IPS DF 6.9 (cell line): ENCODE results near the gene NSMCE1.
"Not testable (repeated sequence)": the region's sequence is repeated elsewhere in the genome, so short reads cannot be mapped to it uniquely, and the experiment has no call there.

ENCODE experiments used
- DNase-seq: peaks from one replicate; pipeline ENCODE4 v3.0.0-alpha.2; 2013; ENCODE audit warnings: low read depth, low spot score
- H3K27ac ChIP-seq: one replicate; pipeline ENCODE4 v1.5.1; 2013; ENCODE audit warnings: low read length, control low read depth
- H3K27me3 ChIP-seq: 2 replicates; pipeline ENCODE4 v1.6.1; 2013; ENCODE audit warnings: mild to moderate bottlenecking, low read length; ENCODE audit not compliant: control insufficient read depth, insufficient read depth
- H3K36me3 ChIP-seq: 2 replicates; pipeline ENCODE4 v1.6.1; 2013; ENCODE audit warnings: low read length; ENCODE audit not compliant: control insufficient read depth, insufficient read depth
- H3K4me1 ChIP-seq: 2 replicates; pipeline ENCODE4 v1.6.1; 2013; ENCODE audit warnings: low read length; ENCODE audit not compliant: control insufficient read depth, insufficient read depth
- H3K4me3 ChIP-seq: 2 replicates; pipeline ENCODE4 v1.5.1; 2013; ENCODE audit warnings: mild to moderate bottlenecking, low read length
- H3K9me3 ChIP-seq: 2 replicates; pipeline ENCODE4 v1.6.1; 2013; ENCODE audit warnings: low read length, inconsistent platforms; ENCODE audit not compliant: control insufficient read depth, insufficient read depth
- WGBS: extraction: QIAGEN DNeasy Blood & Tissue Kit; methylation state at CpG from one replicate; pipeline ENCODE4 v1.1.7; 2013; ENCODE audit warnings: mixed read lengths, missing lambda C conversion rate; ENCODE audit not compliant: insufficient read length, insufficient coverage; 5-methylcytosine and 5-hydroxymethylcytosine counted together

NSMCE1 gene

GRCh38 chr16:27217256-27217655 lies 51.3 kb downstream of the NSMCE1 start:
- Histone ChIP-seq H3K36me3 (peaks cover 2% of the 10 kb centered on the region; the same call in 1 of the 2 replicates), H3K27me3 (no peaks in the 10 kb centered on the region), H3K4me1 (no peaks in the 10 kb centered on the region), H3K27ac (no peak overlapping the region), H3K9me3 (no peaks in the 10 kb centered on the region), H3K4me3 (no peak overlapping the region)
- WGBS: no CpG with 5 or more reads among the region's 10 CpGs
- DNase-seq: no peak

DNA sequence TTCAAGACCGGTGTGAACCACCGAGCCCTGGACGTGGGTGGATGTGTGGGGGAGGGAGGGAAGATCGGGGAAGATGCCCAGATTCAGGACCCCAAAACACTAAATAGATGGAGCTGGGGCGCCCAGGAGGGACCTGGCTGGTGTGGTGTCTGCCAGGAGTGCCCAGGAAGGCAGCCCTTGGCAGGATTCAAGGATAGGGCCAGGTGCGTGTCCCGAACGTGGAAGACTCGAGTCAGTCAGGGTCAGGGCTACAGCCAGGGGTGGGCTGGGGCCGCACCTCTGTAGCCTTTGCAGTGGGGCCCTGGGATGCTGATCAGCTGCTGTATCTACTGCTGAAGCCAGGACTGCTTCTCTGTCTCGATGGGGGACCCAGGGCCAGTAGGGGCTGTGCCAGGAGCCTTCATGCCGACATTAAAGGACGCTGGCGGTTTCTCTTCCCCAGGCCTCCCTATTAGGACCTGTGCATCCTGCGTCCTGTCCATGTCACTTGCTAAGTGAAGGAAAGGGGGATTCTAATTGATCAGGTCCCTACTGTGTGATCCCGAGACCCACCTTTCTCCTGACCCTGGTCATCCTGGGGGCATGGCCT lies 52.2 kb downstream of the NSMCE1 start:
- Histone ChIP-seq H3K27me3 (no peaks in the 10 kb centered on the region), H3K4me3 (no peak overlapping the region), H3K36me3 (peaks cover 2% of the 10 kb centered on the region; the same call in 1 of the 2 replicates), H3K9me3 (no peaks in the 10 kb centered on the region), H3K4me1 (no peaks in the 10 kb centered on the region), H3K27ac (no peak overlapping the region)
- DNase-seq: no peak
- WGBS: no CpG with 5 or more reads among the region's 16 CpGs

GRCh38 chr16:27215660-27216059 lies 52.9 kb downstream of the NSMCE1 start:
- H3K36me3 ChIP-seq: peaks cover 2% of the 10 kb centered on the region; the same call in 1 of the 2 replicates
- H3K9me3 ChIP-seq: no peaks in the 10 kb centered on the region
- no peaks in the 10 kb centered on the region for H3K27me3 ChIP-seq
- no peak overlapping the region for H3K27ac ChIP-seq
- H3K4me3 ChIP-seq: no peak overlapping the region
- no peaks in the 10 kb centered on the region for H3K4me1 ChIP-seq
- DNase-seq: no peak
- no CpG with 5 or more reads among the region's 7 CpGs for WGBS

DNA sequence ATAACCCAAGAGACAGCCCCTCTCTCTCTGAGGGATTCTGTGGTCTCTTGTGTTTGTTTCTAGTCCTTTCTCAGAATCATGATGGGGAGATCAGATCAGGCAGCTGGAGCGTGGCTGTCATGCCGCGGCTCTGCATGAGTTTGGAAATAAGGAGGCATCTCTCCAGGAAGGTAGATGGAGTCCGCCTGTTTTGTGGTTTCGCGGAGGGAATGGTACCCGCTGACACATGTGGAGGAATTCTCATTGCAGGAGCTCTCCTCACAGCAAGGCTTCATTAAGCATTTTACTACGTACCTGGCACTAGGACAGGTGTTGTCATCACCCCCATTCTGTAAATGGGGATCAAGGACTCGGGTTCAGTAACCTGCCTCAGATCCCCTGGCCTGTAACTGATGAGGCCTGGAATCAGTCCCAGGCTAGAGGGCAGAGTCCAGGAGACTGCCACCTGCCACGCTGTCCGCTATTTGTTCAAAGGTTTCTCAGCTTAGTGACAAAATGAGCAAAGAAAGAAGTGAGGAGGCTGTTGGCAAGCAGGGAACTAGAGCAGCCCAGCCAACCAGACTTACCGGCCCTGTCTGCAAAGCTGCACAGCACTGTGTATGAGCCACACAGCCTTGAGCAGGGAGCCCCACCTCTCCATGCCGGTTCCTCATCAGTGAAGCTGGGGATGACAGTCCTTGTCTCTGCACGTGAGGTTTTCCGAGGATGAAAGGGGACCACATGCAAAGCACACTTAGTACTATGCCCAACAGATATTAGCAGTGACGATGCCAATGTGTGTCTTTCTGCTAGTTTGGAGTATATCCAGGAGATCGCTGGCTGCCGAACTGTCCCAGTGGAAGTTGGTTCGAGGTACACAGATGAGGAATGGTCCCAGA lies 54.2 kb downstream of the NSMCE1 start:
- Histone ChIP-seq H3K27ac (no peak overlapping the region), H3K4me3 (no peak overlapping the region), H3K27me3 (no peaks in the 10 kb centered on the region), H3K36me3 (peaks cover 7% of the 10 kb centered on the region; the same call in 1 of the 2 replicates), H3K9me3 (no peaks in the 10 kb centered on the region), H3K4me1 (no peaks in the 10 kb centered on the region)
- DNase-seq: no peak
- no CpG with 5 or more reads among the region's 19 CpGs for WGBS

DNA sequence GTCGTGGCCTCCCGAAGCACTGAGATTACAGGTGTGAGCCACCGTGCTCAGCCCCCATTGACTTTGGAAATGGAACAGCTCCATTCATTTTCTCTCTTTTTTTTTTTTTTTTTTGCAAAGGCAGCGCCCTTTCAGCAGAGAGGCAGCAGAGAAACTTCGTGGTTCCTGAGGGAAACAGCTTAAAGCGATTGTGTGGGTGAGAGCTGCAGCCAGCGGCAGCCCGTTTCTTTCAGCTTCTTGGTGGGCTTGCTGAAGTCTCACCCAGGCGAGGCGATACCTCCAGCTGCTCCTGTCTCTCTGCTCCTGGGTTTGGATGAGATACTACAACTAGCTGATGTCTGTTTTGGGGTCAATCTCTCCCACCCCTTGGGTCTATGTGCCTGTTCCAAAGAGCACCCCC lies 57.5 kb downstream of the NSMCE1 start:
- H3K9me3 ChIP-seq: no peaks in the 10 kb centered on the region
- H3K27me3 ChIP-seq: no peaks in the 10 kb centered on the region
- no peak for DNase-seq
- H3K4me3 ChIP-seq: no peak overlapping the region
- no CpG with 5 or more reads among the region's 10 CpGs for WGBS
- peaks cover 7% of the 10 kb centered on the region; the same call in 1 of the 2 replicates for H3K36me3 ChIP-seq
- H3K4me1 ChIP-seq: no peaks in the 10 kb centered on the region
- no peak overlapping the region for H3K27ac ChIP-seq

- Histone ChIP-seq H3K27ac (no peak overlapping the region), H3K36me3 (peaks cover 5% of the 10 kb centered on the region; the same call in 1 of the 2 replicates), H3K27me3 (no peaks in the 10 kb centered on the region), H3K4me3 (no peak overlapping the region), H3K4me1 (no peaks in the 10 kb centered on the region), H3K9me3 (no peaks in the 10 kb centered on the region)
- no CpG with 5 or more reads among the region's 17 CpGs for WGBS
- no peak for DNase-seq
Observed at GRCh38 chr16:27210174-27210573, 58.4 kb downstream of the NSMCE1 start.

GRCh38 chr16:27209591-27209990 lies 59.0 kb downstream of the NSMCE1 start:
- WGBS: no CpG with 5 or more reads among the region's 8 CpGs

GRCh38 chr16:27208796-27209195 lies 59.8 kb downstream of the NSMCE1 start:
- no peak overlapping the region for H3K4me3 ChIP-seq
- H3K27ac ChIP-seq: no peak overlapping the region
- WGBS: no CpG with 5 or more reads among the region's 3 CpGs
- DNase-seq: no peak
- H3K27me3 ChIP-seq: no peaks in the 10 kb centered on the region
- no peaks in the 10 kb centered on the region for H3K4me1 ChIP-seq
- no peaks in the 10 kb centered on the region for H3K9me3 ChIP-seq
- 0 out of 2 replicates have a peak, but pooled peaks cover 5% of the 10 kb centered on the region for H3K36me3 ChIP-seq

More at GRCh38 chr16:27209591-27209990, 59.0 kb downstream of the NSMCE1 start:
- no peaks in the 10 kb centered on the region for H3K27me3 ChIP-seq
- no peaks in the 10 kb centered on the region for H3K9me3 ChIP-seq
- H3K36me3 ChIP-seq: 0 out of 2 replicates have a peak, but pooled peaks cover 5% of the 10 kb centered on the region
- H3K4me3 ChIP-seq: no peak overlapping the region
- H3K27ac ChIP-seq: no peak overlapping the region
- no peaks in the 10 kb centered on the region for H3K4me1 ChIP-seq
- no peak for DNase-seq

DNA sequence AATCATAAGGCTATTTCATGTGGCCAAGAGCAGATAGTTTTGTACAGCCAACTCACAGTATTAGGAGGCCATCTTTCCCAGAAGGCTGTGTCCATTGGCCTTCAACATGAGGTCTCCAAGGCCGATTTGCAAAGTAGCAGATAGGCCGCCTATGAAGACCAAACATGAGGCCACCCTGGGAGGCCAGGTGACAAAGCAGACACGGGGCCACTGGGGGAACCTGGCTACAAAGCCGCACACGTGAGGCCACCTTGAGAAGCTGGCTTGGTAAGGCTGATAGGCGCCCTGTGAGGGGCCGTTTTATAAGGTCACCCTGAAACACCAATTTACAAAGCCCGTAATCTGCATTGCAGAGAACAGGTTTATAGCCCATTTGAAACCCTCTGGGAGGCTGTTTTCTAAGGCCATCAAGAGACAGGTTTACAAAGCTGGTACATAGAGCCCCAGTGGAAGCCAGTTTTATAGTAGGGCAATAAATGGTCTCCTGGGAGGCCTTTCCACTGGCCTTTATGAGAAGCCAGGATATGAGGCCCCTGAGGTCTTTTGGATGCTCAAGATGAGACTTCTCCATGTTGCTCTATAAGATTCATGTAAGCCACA lies 60.4 kb downstream of the NSMCE1 start:
- DNase-seq: no peak
- Histone ChIP-seq H3K36me3 (0 out of 2 replicates have a peak, but pooled peaks cover 5% of the 10 kb centered on the region), H3K4me3 (no peak overlapping the region), H3K27ac (no peak overlapping the region), H3K9me3 (no peaks in the 10 kb centered on the region), H3K4me1 (no peaks in the 10 kb centered on the region), H3K27me3 (no peaks in the 10 kb centered on the region)
- no CpG with 5 or more reads among the region's 8 CpGs for WGBS

DNA sequence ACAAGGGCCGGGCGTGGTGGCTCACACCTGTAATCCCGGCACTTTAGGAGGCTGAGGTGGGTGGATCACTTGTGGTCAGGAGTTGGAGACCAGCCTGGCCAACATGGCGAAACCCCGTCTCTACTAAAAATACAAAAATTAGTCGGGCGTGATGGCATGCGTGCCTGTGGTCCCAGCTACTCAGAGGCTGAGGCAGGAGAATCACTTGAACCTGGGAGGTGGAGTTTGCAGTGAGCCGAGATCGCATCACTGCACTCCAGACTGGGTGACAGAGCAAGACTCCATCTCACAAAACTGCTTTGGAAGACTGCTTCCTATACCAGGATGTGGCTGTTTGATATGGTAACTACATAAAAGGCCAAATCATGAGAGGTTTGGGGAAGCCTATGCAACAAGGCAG lies 61.5 kb downstream of the NSMCE1 start:
- not testable (repeated sequence) for H3K4me1 ChIP-seq

More for the DNA sequence above, 61.5 kb downstream of the NSMCE1 start:
- DNase-seq, H3K27ac ChIP-seq, H3K4me3 ChIP-seq, H3K9me3 ChIP-seq, H3K36me3 ChIP-seq, H3K27me3 ChIP-seq: not testable (repeated sequence)
- no CpG with 5 or more reads among the region's 10 CpGs for WGBS
